Activated CD8-positive, alpha-beta memory T cell treated with anti-CD3 and anti-CD28 coated beads for 36 hours (primary cell): ENCODE measurements around the gene KIF17. TPM values are rescaled to one million over a fixed set of nuclear protein-coding genes. Genes with fewer than 3 reads are reported as not detected.

Experiments used
- CTCF ChIA-PET: fragments of 350-600 bp; sonication (Branson Sonifier 250); formaldehyde crosslinking; loops from one replicate; lab custom pipeline; 2021; ENCODE audit warnings: antibody characterized with exemption; lab: Charles Lee
- POLR2A ChIA-PET: fragments of 350-600 bp; sonication (Branson Sonifier 250); formaldehyde crosslinking; loops from one replicate; lab custom pipeline; 2021; ENCODE audit warnings: antibody characterized with exemption; lab: Charles Lee
- total RNA-seq, 2 experiments: library from RNA; stranded (reverse); gene quantifications; one replicate each; pipeline ENCODE4 v1.2.3, GENCODE V29; 2021

KIF17 gene
- not detected for total RNA-seq

- POLR2A ChIA-PET = no interaction called here
Observed at GRCh38 chr1:20717452-20718342, at the start of gene KIF17. KIF17 (minus strand) TSS chr1:20718007; CDS start chr1:20717706, 301 bp downstream.

GRCh38 chr1:20767271-20767670, 49.5 kb upstream of the KIF17 start:
- CTCF ChIA-PET = interaction anchor here (1.0 kb wide), 1 partner anchor 19 kb away, joined by 3 read pairs; no protein-coding TSS in a partner anchor
- POLR2A ChIA-PET = no interaction called here

More at GRCh38 chr1:20717452-20718342, at the start of gene KIF17:
- CTCF ChIA-PET = interaction anchor here (2.6 kb wide), 1 partner anchor 21 kb away, joined by 7 read pairs; no protein-coding TSS in a partner anchor

GRCh38 chr1:20763417-20763816, 45.6 kb upstream of the KIF17 start:
- ChIA-PET POLR2A (no interaction called here), CTCF (no interaction called here)

GRCh38 chr1:20760322-20760721, 42.5 kb upstream of the KIF17 start:
- ChIA-PET POLR2A (no interaction called here), CTCF (no interaction called here)

- ChIA-PET CTCF (interaction anchor here (0.6 kb wide), 1 partner anchor 12 kb away, joined by 3 read pairs; no protein-coding TSS in a partner anchor), POLR2A (no interaction called here)
Observed at GRCh38 chr1:20753589-20753988, 35.8 kb upstream of the KIF17 start.

GRCh38 chr1:20751462-20751990, 33.7 kb upstream of the KIF17 start:
- POLR2A ChIA-PET = no interaction called here

GRCh38 chr1:20742671-20743070, 24.9 kb upstream of the KIF17 start:
- CTCF ChIA-PET = no interaction called here
- POLR2A ChIA-PET = no interaction called here

More at GRCh38 chr1:20751462-20751990, 33.7 kb upstream of the KIF17 start:
- CTCF ChIA-PET = interaction anchor here (0.6 to 1.5 kb wide), 3 partner anchors 13 to 459 kb away, joined by 3 read pairs; no protein-coding TSS in a partner anchor

GRCh38 chr1:20740781-20741180, 23.0 kb upstream of the KIF17 start:
- CTCF ChIA-PET = interaction anchor here (1.3 kb wide), 1 partner anchor 44 kb away, joined by 5 read pairs; no protein-coding TSS in a partner anchor

GRCh38 chr1:20739225-20739624, 21.4 kb upstream of the KIF17 start:
- POLR2A ChIA-PET = no interaction called here
- CTCF ChIA-PET = no interaction called here

More at GRCh38 chr1:20740781-20741180, 23.0 kb upstream of the KIF17 start:
- POLR2A ChIA-PET = no interaction called here

GRCh38 chr1:20735581-20736111, 17.8 kb upstream of the KIF17 start:
- ChIA-PET CTCF (no interaction called here), POLR2A (no interaction called here)

- ChIA-PET CTCF (interaction anchor here (0.6 to 1.9 kb wide), 3 partner anchors 14 to 37 kb away, joined by 3 to 5 read pairs (median 5); no protein-coding TSS in a partner anchor), POLR2A (interaction anchor here (2.0 kb wide), 1 partner anchor 53 kb away, joined by 5 read pairs; the partner anchor contains the start of gene HP1BP3)
Observed at GRCh38 chr1:20733360-20733975, 15.7 kb upstream of the KIF17 start.

- CTCF ChIA-PET = interaction anchor here (1.0 to 1.9 kb wide), 2 partner anchors 13 to 36 kb away, joined by 5 read pairs; no protein-coding TSS in a partner anchor
- POLR2A ChIA-PET = interaction anchor here (2.0 kb wide), 1 partner anchor 54 kb away, joined by 5 read pairs; the partner anchor contains the start of gene HP1BP3
Observed at GRCh38 chr1:20732588-20733359, 15.0 kb upstream of the KIF17 start, which contains the start of gene SH2D5. SH2D5 (minus strand) TSS chr1:20732703; CDS start chr1:20728044, 4,659 bp downstream.

GRCh38 chr1:20732071-20732587, 14.3 kb upstream of the KIF17 start:
- CTCF ChIA-PET = interaction anchor here (1.9 kb wide), 1 partner anchor 13 kb away, joined by 5 read pairs; no protein-coding TSS in a partner anchor
- POLR2A ChIA-PET = no interaction called here

GRCh38 chr1:20731057-20731991, 13.5 kb upstream of the KIF17 start:
- ChIA-PET POLR2A (interaction anchor here (0.7 kb wide), 1 partner anchor 393 kb away, joined by 4 read pairs; no protein-coding TSS in a partner anchor), CTCF (interaction anchor here (0.5 to 1.0 kb wide), 3 partner anchors 18 to 241 kb away, joined by 3 to 4 read pairs (median 4); no protein-coding TSS in a partner anchor)

GRCh38 chr1:20730690-20731056, 12.9 kb upstream of the KIF17 start:
- ChIA-PET CTCF (interaction anchor here (0.5 to 1.0 kb wide), 3 partner anchors 19 to 242 kb away, joined by 3 to 4 read pairs (median 4); no protein-coding TSS in a partner anchor), POLR2A (no interaction called here)

- CTCF ChIA-PET = interaction anchor here (1.0 kb wide), 1 partner anchor 33 kb away, joined by 4 read pairs; no protein-coding TSS in a partner anchor
- POLR2A ChIA-PET = no interaction called here
Observed at GRCh38 chr1:20729990-20730689, 12.3 kb upstream of the KIF17 start.
